MV-4-11 (cell line): ENCODE measurements around the gene CER1.
A peak's percentile ranks its signal among the peaks of the same experiment; 100 is the strongest.

Experiments used
- DNase-seq: peaks from one replicate; lab custom pipeline; 2025; lab: John Stamatoyannopoulos, UW

The CER1 gene

GRCh38 chr9:14722391-14723035, at the start of gene CER1:
Gene CER1 (minus strand): TSS chr9:14722733. CDS start chr9:14722672, 61 bp downstream.
- no peak for DNase-seq

- no peak for DNase-seq
These were observed 48.1 kb upstream of the CER1 start for GRCh38 chr9:14770592-14770991.

- DNase-seq: peak; percentile 2
These were observed 46.7 kb upstream of the CER1 start for GRCh38 chr9:14769230-14769571.

- DNase-seq: peak; percentile 3
These were observed 46.1 kb upstream of the CER1 start for GRCh38 chr9:14768405-14769229.

- no peak for DNase-seq
These were observed 43.8 kb upstream of the CER1 start for GRCh38 chr9:14766299-14766698.

GRCh38 chr9:14761584-14761983, 39.1 kb upstream of the CER1 start:
- no peak for DNase-seq

GRCh38 chr9:14760060-14760459, 37.5 kb upstream of the CER1 start:
- DNase-seq: no peak

- DNase-seq: no peak
These were observed 33.8 kb upstream of the CER1 start for GRCh38 chr9:14756291-14756690.

- DNase-seq: no peak
These were observed 30.3 kb upstream of the CER1 start for GRCh38 chr9:14752871-14753270.

GRCh38 chr9:14752271-14752670, 29.7 kb upstream of the CER1 start:
- DNase-seq: no peak

- no peak for DNase-seq
These were observed 28.3 kb upstream of the CER1 start for GRCh38 chr9:14750821-14751220.

- no peak for DNase-seq
These were observed 27.2 kb upstream of the CER1 start for GRCh38 chr9:14749741-14750211.

GRCh38 chr9:14748373-14748772, 25.8 kb upstream of the CER1 start:
- no peak for DNase-seq

- DNase-seq: no peak
These were observed 24.6 kb upstream of the CER1 start for GRCh38 chr9:14747111-14747510.

- DNase-seq: no peak
These were observed 24.1 kb upstream of the CER1 start for GRCh38 chr9:14746626-14747025.

GRCh38 chr9:14744768-14745167, 22.2 kb upstream of the CER1 start:
- no peak for DNase-seq

- no peak for DNase-seq
These were observed 18.8 kb upstream of the CER1 start for GRCh38 chr9:14741369-14741768.

GRCh38 chr9:14733133-14733532, 10.6 kb upstream of the CER1 start:
- no peak for DNase-seq

GRCh38 chr9:14731294-14731981, 8.9 kb upstream of the CER1 start:
- no peak for DNase-seq

GRCh38 chr9:14730461-14730898, 7.9 kb upstream of the CER1 start:
- DNase-seq: no peak

GRCh38 chr9:14723301-14723700, 768 bp upstream of the CER1 start:
- DNase-seq: no peak

- no peak for DNase-seq
These were observed 3.2 kb downstream of the CER1 start for GRCh38 chr9:14719231-14719923.
